Peyer's patch (tissue), 4 donors: ENCODE results near the gene P2RX6. TPM values are rescaled to one million over a fixed set of nuclear protein-coding genes. Genes with fewer than 3 reads are reported as not detected.

ENCODE experiments used
- DNase-seq, 3 donors: peaks; one replicate each; pipeline ENCODE4 v3.0.0-alpha.2; 2017 to 2019
- H3K27ac ChIP-seq, 4 donors: fragments of 200-600 bp; sonication (generic); one replicate each; pipeline ENCODE4 v1.5.1; 2016 to 2019
- H3K27me3 ChIP-seq, 2 donors: fragments of 200-600 bp; sonication (generic); one replicate each; pipeline ENCODE4 v1.5.1; 2019
- H3K36me3 ChIP-seq, 3 donors: fragments of 200-600 bp; sonication (generic); one replicate each; pipeline ENCODE4 v1.5.1; 2016 to 2019
- H3K4me1 ChIP-seq, 4 donors: fragments of 200-600 bp; sonication (generic); one replicate each; pipeline ENCODE4 v1.5.1; 2016 to 2019
- H3K4me3 ChIP-seq, 4 donors: fragments of 200-600 bp; sonication (generic); 1 replicate in 3 of 4; 2 replicates in 1 of 4; pipeline ENCODE4 v1.5.1; 2016 to 2019; ENCODE audit warnings: mild to moderate bottlenecking in 1 of 4
- H3K9me3 ChIP-seq, 4 donors: fragments of 200-600 bp; sonication (generic); one replicate each; pipeline ENCODE4 v1.5.1; 2016 to 2019; ENCODE audit warnings: mild to moderate bottlenecking in 1 of 4
- CTCF ChIP-seq, 6 experiments: fragments of 450-650 bp in 4 of 6; fragments of 200-600 bp in 2 of 6; sonication (generic) in 1 of 6; IDR thresholded peaks; one replicate each; pipeline ENCODE4 v1.5.1; 2017 to 2019; ENCODE audit warnings: antibody characterized with exemption in 6 of 6, mild to moderate bottlenecking in 3 of 6, moderate library complexity in 1 of 6
- POLR2A ChIP-seq, 2 donors: fragments of 450-650 bp; IDR thresholded peaks; one replicate each; pipeline ENCODE4 v1.5.1; 2017; ENCODE audit warnings: antibody characterized with exemption in 2 of 2, mild to moderate bottlenecking in 2 of 2, moderate library complexity in 2 of 2
- total RNA-seq, 4 donors: library from RNA; depleted of rRNA; stranded (reverse); fragments of >200 nt; gene quantifications; one replicate each; pipeline ENCODE4 v1.1.0, GENCODE V29; 2016

The P2RX6 gene
- total RNA-seq, 4 donors from 2014 or later, result 1.7 to 2.0 TPM; not detected in 2

GRCh38 chr22:20982563-20982882 is 32.4 kb upstream of the P2RX6 start:
- Histone ChIP-seq H3K4me1 (peaks cover 0 to 27% (median 21%) of the 10 kb centered on the region in 4 donors), H3K36me3 (peaks cover 0 to 21% (median 0%) of the 10 kb centered on the region in 3 donors), H3K27ac (peak overlapping the region; percentile 79 to 97 (median 90)), H3K4me3 (peak overlapping the region; percentile 57 to 88 (median 80)), H3K9me3 (no peaks in the 10 kb centered on the region), H3K27me3 (no peaks in the 10 kb centered on the region)
- TF ChIP-seq CTCF (IDR thresholded peaks at IDR 0.05), result no peak
- no peak for TF ChIP-seq POLR2A (IDR thresholded peaks at IDR 0.05)
- no peak for DNase-seq

GRCh38 chr22:20983081-20983771 is 31.7 kb upstream of the P2RX6 start:
- no peaks in the 10 kb centered on the region for H3K27me3 ChIP-seq
- TF ChIP-seq POLR2A (IDR thresholded peaks at IDR 0.05), result no peak
- TF ChIP-seq CTCF (IDR thresholded peaks at IDR 0.05), result no peak
- H3K27ac ChIP-seq, result no peak overlapping the region
- no peak for DNase-seq
- H3K4me3 ChIP-seq, result peak overlapping the region; percentile 57 to 88 (median 80)
- peaks cover 0 to 28% (median 0%) of the 10 kb centered on the region in 3 donors for H3K36me3 ChIP-seq
- H3K4me1 ChIP-seq, result peaks cover 0 to 27% (median 21%) of the 10 kb centered on the region in 4 donors
- H3K9me3 ChIP-seq, result no peaks in the 10 kb centered on the region

GRCh38 chr22:20985720-20986119 is 29.2 kb upstream of the P2RX6 start:
- no peaks in the 10 kb centered on the region for H3K27me3 ChIP-seq
- no peak overlapping the region for H3K27ac ChIP-seq
- DNase-seq, result no peak
- no peak for TF ChIP-seq CTCF (IDR thresholded peaks at IDR 0.05)
- no peak for TF ChIP-seq POLR2A (IDR thresholded peaks at IDR 0.05)
- peaks cover 0 to 18% (median 16%) of the 10 kb centered on the region in 4 donors for H3K4me1 ChIP-seq
- no peak overlapping the region for H3K4me3 ChIP-seq
- peaks cover 0 to 39% (median 0%) of the 10 kb centered on the region in 3 donors for H3K36me3 ChIP-seq
- H3K9me3 ChIP-seq, result no peaks in the 10 kb centered on the region

- peaks cover 0 to 45% (median 0%) of the 10 kb centered on the region in 3 donors for H3K36me3 ChIP-seq
These were observed 28.6 kb upstream of the P2RX6 start for GRCh38 chr22:20986365-20986764.

GRCh38 chr22:20987375-20987774 is 27.6 kb upstream of the P2RX6 start:
- TF ChIP-seq CTCF (IDR thresholded peaks at IDR 0.05) (no peak), POLR2A (IDR thresholded peaks at IDR 0.05) (no peak)
- no peak for DNase-seq
- Histone ChIP-seq H3K4me3 (no peak overlapping the region), H3K9me3 (no peaks in the 10 kb centered on the region), H3K27ac (no peak overlapping the region), H3K36me3 (peaks cover 0 to 55% (median 0%) of the 10 kb centered on the region in 3 donors), H3K27me3 (no peaks in the 10 kb centered on the region), H3K4me1 (peaks cover 0 to 12% (median 7%) of the 10 kb centered on the region in 4 donors)

More at GRCh38 chr22:20986365-20986764, 28.6 kb upstream of the P2RX6 start:
- Histone ChIP-seq H3K9me3 (no peaks in the 10 kb centered on the region), H3K4me1 (peaks cover 0 to 13% (median 10%) of the 10 kb centered on the region in 4 donors), H3K27ac (no peak overlapping the region), H3K27me3 (no peaks in the 10 kb centered on the region), H3K4me3 (no peak overlapping the region)
- no peak for DNase-seq
- TF ChIP-seq CTCF (IDR thresholded peaks at IDR 0.05) (no peak), POLR2A (IDR thresholded peaks at IDR 0.05) (no peak)
